Stimulated activated CD8-positive, alpha-beta memory T cell treated with anti-CD3 and anti-CD28 coated beads, Interleukin-4, amount 100 ng/mL, for 1 hour (primary cell): Measurements from ENCODE around the gene UTF1.
"Not testable (repeated sequence)": the region's sequence is repeated elsewhere in the genome, so short reads cannot be mapped to it uniquely, and the experiment has no call there.

ENCODE experiments used
- DNase-seq, 2 donors: peaks; one replicate each; pipeline ENCODE4 v3.0.0-alpha.2; 2020; ENCODE audit warnings: low read depth in 2 of 2, low spot score in 1 of 2

The UTF1 gene

GRCh38 chr10:133261726-133262325, 31.8 kb downstream of the UTF1 start:
- peak; percentile 72 for DNase-seq

DNA sequence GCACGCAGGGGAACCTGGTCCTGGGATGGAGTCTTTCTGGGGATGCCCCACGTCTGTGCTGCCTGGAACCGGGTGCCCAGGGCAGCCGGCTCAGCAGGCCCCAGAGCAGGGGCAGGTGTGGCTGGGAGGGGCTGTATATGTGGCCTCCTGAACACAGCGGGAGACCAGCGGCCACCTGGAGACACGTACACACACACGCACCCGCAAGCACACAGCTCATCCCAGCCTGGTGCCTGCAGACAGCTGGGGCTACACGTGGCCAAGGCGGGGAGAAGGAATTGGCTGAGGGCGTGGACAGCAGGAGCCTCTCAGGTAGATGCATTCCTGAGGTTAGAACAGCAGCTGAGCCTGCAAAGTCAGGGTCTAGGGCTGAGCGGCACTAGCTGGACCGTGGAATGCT, 32.7 kb downstream of the UTF1 start:
- DNase-seq, result no peak

DNA sequence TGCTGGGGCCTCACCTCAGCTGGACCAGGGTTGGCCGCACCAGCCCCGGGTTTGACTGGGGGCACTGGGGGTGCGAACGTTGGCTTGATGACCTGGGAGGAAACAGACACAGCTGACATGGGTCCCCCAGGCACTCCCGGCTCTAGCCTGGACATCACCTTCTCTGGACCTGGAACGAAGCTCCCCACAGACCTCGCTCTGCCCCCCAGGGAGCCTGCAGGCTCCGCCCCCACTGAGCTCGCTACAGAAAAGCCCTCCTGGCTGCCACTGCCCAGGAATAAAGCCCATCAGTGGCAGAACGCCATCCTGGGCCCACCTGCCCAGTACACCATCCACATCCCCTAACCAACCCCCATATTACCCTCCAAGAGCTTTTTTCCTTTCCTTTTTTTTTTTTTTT, 33.7 kb downstream of the UTF1 start:
- DNase-seq, result no peak

DNA sequence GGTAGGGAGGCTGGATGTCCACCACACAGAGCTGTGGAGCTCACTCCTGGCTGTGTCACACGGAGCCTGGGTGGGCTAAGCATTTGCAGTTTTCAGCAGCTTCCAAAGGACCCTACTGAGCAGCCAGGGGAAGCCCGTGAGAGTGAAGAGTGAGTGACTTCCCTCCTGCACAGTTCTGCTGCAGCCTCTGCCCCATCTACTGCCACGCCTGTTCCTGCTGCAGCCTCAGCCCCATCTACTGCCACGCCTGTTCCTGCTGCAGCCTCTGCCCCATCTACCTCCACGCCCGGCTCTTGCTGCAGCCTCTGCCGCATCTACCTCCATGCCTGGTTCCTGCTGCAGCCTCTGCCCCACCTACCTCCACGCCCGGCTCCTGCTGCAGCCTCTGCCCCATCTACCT, 34.4 kb downstream of the UTF1 start:
- no peak for DNase-seq

DNA sequence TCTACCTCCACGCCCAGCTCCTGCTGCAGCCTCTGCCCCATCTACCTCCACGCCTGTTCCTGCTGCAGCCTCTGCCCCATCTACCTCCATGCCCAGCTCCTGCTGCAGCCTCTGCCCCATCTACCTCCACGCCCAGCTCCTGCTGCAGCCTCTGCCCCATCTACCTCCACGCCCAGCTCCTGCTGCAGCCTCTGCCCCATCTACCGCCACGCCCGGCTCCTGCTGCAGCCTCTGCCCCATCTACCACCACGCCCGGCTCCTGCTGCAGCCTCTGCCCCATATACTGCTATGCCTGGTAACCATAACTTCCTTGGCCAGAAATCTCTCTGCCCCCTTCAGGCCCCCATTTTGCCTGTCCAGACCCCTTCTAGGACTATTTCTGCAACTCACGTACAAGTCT, 35.0 kb downstream of the UTF1 start:
- not testable (repeated sequence) for DNase-seq

- no peak for DNase-seq
These were observed 36.2 kb downstream of the UTF1 start for GRCh38 chr10:133266056-133266795.

DNA sequence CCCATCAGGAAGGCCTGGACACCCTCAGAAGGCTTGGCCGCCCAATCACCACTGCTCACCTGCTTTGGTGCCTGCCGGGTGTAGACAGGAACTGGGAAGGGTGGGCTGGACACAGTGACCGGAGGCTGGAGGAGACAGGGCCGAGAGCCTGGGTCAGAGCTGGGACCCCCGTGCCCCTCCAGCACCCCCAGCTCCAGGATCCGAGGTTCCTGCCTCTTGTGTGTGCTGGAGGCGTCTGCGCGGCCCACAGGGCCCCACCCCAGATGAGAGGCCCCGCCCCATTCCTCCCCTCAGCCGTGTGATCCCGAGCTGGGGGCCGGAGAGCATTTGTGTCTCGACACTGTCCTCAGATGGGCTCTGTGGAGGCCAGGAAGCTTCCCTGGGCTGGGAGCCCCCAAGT, 37.3 kb downstream of the UTF1 start:
- DNase-seq, result no peak

- DNase-seq, result no peak
These were observed 37.8 kb downstream of the UTF1 start for GRCh38 chr10:133267829-133268228.

GRCh38 chr10:133268532-133268931, 38.5 kb downstream of the UTF1 start:
- no peak for DNase-seq

DNA sequence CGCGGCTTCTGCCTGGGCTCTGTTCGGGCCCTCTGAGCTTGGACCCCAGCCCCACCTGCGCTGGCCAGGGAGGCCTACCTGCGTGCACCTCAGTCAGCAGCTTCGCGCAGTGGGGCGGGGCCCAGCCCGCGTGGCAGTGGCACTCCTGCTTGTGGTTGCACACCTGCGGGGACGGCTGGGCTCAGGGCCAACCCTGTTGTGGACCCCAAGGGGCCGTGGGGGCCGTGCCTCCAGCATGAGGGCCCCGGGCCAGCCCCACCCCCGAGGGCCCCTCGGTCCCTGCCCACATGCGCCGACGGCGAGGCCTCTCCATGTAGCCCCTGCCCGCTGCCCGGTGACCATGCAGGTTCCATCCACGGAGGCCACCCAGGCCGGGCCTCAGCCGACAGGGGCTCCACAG, 39.4 kb downstream of the UTF1 start:
- no peak for DNase-seq

- DNase-seq, result no peak
These were observed 40.2 kb downstream of the UTF1 start for GRCh38 chr10:133270204-133270603.

GRCh38 chr10:133270773-133271297, 40.8 kb downstream of the UTF1 start:
- DNase-seq, result no peak

DNA sequence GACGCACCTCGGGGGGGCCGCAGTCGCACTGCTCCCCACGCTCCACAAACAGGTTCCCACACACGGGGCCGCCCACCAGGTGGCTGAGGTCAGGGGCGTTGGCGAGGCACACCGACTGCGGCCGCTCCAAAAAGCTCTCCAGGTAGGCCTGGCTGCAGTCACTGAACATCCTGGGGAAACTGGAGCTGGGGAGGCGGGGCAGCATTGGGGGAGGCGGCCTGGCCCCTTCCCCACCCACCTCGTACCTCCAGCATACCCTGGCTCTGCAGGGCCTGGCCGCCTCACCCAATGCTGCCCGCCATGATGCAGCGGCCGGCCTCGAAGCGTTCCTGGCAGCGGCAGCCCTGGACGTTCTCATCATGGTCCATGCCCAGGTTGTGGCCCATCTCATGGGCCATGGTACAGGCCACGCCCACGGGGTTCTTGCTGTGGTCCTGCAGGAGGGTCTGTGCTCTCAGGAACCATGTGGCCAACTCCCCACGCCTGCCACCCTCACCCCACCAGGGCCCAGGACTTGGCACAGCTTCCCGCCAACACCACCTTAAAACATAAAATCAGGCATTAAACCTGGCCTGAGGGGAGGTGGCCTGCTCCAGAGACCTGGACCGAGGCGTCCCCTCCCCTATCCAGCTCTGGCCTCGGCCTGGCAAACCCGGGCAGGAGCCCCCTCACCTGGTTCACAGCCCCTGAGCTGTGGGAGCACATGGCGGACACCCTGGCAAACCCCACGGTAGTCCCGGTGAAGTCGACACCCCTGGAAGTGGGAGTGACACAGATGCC, 41.7 kb downstream of the UTF1 start:
- DNase-seq, result no peak

DNA sequence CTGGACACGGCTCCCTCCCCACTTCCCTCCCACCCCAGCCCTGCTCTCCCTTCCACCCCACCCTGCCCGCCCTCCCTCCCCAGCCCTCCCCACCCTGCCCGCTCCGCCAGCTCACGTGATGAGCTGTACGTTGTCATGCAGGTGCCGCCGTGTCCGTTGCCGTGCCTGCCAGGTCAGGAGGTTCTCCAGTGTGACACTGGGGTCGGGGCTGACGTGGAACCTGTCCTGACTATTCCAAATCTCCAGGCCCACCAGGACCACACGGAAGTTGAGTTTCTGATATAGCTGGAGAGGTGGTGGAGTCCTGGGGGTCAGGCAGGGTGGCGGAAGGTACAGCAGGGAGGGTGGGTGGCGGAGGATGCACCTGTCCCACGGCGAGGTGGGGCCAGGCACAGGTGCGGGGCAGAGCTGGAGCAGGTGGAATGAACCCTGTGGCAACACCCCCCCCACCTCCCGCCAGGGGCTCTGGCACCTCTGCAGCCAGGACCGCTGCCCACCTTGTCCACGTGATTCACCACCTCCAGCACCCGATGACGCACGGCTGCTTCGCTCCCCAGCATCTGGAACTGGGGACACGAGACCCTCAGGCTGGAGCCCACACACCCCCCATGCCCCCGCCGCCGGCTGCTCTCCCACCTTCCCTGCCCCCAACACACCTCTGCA, 42.4 kb downstream of the UTF1 start:
- DNase-seq, result no peak

DNA sequence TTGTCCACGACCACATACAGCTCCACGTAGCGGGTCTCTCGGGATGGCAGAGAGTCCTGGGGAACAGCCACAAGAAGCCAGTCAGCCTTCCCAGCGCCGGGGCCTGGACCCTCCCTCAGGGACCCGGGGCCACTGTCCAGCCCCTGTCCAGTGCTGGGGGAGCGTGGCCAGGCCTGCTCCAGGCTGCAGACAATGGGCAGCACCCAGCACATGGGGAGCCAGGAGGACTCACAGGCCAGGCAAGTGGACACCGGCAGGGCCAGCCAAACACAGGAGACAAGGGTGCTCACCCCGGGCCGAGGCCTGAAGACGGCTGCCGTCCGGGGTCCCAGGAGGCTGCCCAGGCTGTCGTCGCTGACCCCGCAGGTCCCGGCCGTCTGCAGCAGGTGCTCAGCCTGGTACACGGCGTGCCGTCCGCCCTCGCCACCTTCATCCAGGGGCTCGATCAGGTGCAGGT, 43.0 kb downstream of the UTF1 start:
- no peak for DNase-seq

DNA sequence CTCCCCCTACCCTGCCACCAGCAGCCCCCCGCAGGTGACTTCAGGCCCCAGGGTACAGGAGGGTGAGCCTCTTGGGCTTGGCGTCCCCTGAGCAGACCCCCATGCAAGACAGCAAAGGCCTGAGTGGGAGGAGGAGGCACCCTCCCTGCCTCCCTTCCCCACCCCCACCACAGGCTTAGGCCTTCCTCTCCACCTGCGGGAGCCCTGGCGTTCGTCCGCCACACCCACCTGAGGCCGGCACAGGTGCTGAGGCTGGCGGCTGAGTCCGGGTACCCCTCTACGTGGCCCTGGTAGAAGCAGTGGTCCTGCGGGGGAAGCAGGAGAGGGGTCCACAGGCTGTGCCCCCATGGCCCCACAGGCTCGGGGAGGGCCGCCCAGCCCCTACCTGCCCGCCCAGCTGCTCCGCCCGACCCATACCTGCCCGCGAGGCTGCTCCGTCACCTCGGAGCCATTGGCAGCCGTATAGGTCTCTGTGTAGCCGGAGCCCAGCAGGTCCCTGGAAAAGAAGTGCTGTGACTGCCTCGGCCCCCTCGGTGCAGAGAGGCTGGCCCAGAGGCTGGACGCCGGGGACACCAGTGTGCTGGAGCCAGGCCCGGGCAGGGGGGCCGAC, 43.6 kb downstream of the UTF1 start:
- no peak for DNase-seq

DNA sequence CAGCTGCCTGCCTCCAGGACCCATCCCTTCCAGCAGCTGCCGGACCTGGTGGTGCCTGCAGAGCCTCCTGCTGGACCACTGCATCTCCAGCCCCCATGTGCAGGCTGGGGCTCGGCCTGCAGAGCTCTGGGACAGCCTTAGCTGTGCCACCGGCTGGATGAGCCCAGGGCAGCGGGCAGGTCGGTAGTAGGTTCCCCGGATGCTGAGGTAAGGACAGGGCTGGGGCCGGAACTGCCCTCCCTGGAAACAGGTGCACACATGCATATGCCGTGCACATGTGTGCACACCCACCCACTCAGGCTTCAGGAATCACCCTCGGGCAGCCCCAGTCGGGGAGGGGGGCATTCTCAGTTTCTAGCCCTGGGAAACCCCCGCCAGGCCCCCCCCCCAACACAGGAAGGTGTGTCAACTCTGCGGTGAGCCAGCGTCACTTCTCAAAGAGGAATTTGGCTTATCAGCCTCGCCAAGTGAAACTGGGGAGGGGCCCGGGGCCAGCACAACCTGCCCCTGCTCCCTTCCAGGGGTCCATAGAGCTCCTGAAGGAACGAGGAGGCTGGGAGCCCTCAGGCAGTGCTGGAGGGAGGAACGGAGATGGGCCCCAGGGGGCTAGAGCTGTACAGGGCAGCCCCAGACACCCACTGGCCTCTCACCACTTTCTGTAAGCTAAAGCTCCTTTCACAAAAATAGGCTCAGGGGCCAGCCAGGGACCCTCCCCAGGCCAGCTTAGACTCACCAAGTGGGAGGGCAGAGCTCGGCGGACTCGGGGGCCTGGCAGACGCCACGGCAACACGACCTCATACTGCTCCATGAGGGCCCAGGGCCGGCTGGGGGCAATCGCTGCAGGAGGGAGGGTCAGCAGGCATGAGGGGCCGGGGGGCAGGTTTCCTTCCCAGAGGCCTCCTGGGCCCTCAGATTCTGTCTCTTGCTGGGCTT, 45.0 kb downstream of the UTF1 start:
- peak; percentile 61 to 64 for DNase-seq

DNA sequence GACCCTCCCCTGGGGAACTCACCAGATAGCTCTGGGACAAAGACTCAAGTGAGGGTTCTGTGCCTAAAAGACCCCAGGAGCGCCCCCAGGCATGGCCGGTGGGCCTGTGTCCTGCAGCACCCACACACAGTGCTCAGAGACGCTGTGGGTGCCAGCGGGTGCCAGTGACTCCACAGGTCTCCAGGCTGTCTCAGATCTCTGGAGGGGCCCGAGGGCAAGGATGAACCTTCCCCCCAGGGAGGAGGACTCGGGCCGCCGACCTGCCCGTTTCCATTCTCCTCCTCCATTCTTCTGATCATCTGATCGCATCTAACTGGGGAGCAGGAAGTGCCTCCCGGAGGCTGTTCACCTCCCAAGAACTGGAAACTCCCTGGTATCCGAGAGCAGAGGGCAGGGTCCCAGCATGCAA, 45.7 kb downstream of the UTF1 start:
- no peak for DNase-seq

DNA sequence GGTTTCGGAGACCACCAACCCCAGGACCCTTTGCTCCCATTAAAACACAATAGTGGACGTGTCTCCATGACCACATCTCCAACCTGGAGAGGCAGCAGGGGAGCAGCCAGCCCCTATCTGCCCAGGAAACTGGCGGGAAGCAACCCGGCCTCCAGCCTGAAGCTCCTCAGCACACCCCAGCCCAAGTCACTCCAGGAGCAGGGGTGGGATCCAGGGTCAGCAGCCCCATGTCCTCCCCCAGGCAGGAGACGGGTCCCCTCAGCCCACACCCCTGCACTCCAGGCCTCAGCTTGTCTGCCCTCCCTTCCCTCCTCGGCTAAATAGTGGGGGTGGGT, 46.0 kb downstream of the UTF1 start:
- DNase-seq, result no peak
